ENCODE results near the gene NANOGP8. TPM values are rescaled to one million over a fixed set of nuclear protein-coding genes. Genes with fewer than 3 reads are reported as not detected.

The NANOGP8 gene
- total and polyA plus RNA-seq, 3 experiments from 2014 or later, result not detected

DNA sequence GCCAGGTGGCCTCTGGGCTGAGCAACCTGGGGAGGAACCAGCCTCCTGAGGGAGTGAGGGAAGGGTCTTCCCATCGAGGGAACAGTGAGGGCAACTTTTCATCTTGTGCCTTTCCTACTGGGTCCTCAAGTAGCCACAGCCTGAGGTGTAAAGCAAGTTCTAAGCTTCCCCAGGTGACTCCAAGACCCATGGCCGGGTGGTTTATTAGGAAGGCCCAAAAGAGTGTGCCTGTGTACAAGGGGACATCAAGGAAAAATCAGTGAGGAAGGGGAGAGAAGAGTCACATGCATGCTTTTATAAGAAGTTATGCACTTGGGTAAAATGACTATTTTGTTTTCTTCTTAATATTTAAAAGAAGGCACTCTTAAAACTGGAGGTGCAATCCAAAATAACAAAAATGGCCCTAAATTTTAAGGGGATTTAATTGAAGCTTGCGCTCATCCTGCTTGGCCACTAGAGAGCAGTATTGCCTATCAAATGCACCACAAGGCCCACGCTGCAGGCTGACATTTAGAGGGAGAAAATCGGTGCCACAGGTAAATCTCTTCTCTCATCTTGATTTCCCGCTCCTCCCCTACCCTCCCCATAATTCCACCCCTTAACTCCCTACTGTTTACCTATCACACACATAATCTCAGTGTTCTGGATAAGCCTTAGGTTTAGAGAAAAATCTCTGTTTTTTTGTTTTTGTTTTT, 6.7 kb downstream of the NANOGP8 start:
- no peaks in the 10 kb centered on the region for H3K9me3 ChIP-seq (ENCODE audit: low read length)
- no peaks in the 10 kb centered on the region for H3K27me3 ChIP-seq (ENCODE audit: insufficient read depth, low read length, poor library complexity, severe bottlenecking)
- H3K9me3 Mint-ChIP-seq, result no peaks in the 10 kb centered on the region
- H3K4me1 ChIP-seq (ENCODE audit: insufficient read depth, low read length), result no peaks in the 10 kb centered on the region
- ChIA-PET CTCF (interaction anchor here (0.8 to 2.3 kb wide), 3 partner anchors 10 to 366 kb away, joined by 3 to 10 read pairs (median 4); no protein-coding TSS in a partner anchor), POLR2A (no interaction called here)
- H3K36me3 ChIP-seq (ENCODE audit: insufficient read depth, low read length), result no peaks in the 10 kb centered on the region
- no peak overlapping the region for H3K27ac Mint-ChIP-seq
- H3K36me3 Mint-ChIP-seq, result no peaks in the 10 kb centered on the region
- H3K4me1 Mint-ChIP-seq, result no peaks in the 10 kb centered on the region
- H3K4me3 ChIP-seq (ENCODE audit: low read length), result no peak overlapping the region
- DNase-seq, result peak in 2 of 5 donors; percentile 6 to 15
- H3K27me3 Mint-ChIP-seq, result peaks cover 12 to 22% of the 10 kb centered on the region in 2 donors
- H3K27ac ChIP-seq (ENCODE audit: low read depth, low read length), result no peak overlapping the region
- no peak overlapping the region for H3K4me3 Mint-ChIP-seq

DNA sequence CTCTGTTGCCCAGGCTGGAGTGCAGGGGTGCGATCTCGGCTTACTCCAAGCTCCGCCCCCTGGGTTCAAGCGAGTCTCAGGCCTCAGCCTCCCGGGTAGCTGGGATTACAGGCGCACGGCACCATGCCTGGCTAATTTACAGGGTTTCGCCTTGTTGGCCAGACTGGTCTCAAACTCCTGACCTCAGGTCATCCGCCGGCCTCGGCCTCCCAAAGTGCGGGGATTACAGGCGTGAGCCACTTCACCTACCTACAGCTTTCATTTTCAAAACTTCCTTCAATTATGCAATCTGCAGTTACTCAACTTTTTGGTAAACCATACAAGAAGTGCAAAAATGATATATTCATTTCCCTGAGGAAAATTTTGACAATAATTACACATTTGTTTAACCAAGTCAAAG, 14.0 kb downstream of the NANOGP8 start:
- ChIA-PET POLR2A (no interaction called here), CTCF (no interaction called here)
- Mint-ChIP-seq H3K27me3 (peaks cover 5 to 21% of the 10 kb centered on the region in 2 donors), H3K9me3 (no peaks in the 10 kb centered on the region), H3K4me3 (no peak overlapping the region), H3K27ac (no peak overlapping the region), H3K4me1 (no peaks in the 10 kb centered on the region), H3K36me3 (no peaks in the 10 kb centered on the region)
- H3K27me3 ChIP-seq (ENCODE audit: insufficient read depth, low read length, poor library complexity, severe bottlenecking), result no peaks in the 10 kb centered on the region
- no peak overlapping the region for H3K4me3 ChIP-seq (ENCODE audit: low read length)
- DNase-seq, result no peak
- H3K27ac ChIP-seq (ENCODE audit: low read depth, low read length), result no peak overlapping the region
- H3K4me1 ChIP-seq (ENCODE audit: insufficient read depth, low read length), result no peaks in the 10 kb centered on the region
- H3K9me3 ChIP-seq (ENCODE audit: low read length), result no peaks in the 10 kb centered on the region
- no peaks in the 10 kb centered on the region for H3K36me3 ChIP-seq (ENCODE audit: insufficient read depth, low read length)

- Mint-ChIP-seq H3K4me3 (no peak overlapping the region), H3K4me1 (no peaks in the 10 kb centered on the region), H3K9me3 (no peaks in the 10 kb centered on the region), H3K27ac (no peak overlapping the region), H3K36me3 (no peaks in the 10 kb centered on the region), H3K27me3 (peaks cover 6 to 15% of the 10 kb centered on the region in 2 donors)
- no peaks in the 10 kb centered on the region for H3K36me3 ChIP-seq (ENCODE audit: insufficient read depth, low read length)
- no peak overlapping the region for H3K27ac ChIP-seq (ENCODE audit: low read depth, low read length)
- H3K27me3 ChIP-seq (ENCODE audit: insufficient read depth, low read length, poor library complexity, severe bottlenecking), result no peaks in the 10 kb centered on the region
- ChIA-PET POLR2A (no interaction called here), CTCF (no interaction called here)
- no peaks in the 10 kb centered on the region for H3K4me1 ChIP-seq (ENCODE audit: insufficient read depth, low read length)
- no peaks in the 10 kb centered on the region for H3K9me3 ChIP-seq (ENCODE audit: low read length)
- no peak overlapping the region for H3K4me3 ChIP-seq (ENCODE audit: low read length)
- no peak for DNase-seq
Measured at GRCh38 chr15:35068846-35069475, 16.1 kb downstream of the NANOGP8 start.

DNA sequence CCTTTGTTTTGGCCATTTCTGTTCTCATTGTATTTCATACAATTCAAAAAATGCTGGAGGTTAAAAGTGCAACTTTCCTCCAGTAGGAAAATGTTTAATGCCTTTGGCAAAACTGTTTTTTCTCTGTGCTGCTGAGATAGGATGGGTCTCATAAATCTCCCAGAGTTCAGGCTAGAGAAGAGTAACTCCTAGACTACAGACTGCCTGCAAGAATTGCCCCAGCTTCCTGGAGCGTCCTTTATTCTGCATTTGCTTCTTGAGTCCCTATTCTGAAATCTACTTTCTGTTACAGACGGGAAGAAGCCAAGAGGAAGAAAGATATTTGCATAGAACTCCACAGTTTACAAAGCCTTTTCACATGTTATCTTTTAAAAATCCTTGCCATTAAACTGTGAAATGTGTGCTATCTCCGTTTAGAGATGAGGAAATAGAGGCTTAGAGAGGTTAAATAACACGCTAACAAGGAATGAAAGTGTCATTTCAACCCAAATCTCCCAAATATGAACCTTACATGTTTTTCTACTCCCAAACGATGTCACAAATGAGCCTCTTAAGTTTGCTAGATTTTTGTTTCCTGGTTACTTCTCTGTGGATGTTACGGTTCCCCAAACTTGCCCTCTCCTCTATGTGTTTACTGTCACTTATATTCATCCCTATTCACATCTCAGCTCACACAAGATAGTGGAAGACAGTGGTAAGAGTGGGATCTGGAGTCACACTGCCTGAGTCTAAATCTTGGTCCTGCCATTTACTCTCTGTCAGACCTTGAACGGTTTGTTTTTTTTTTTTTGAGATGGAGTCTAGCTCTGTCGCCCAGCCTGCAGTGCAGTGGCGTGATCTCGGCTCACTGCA, 17.4 kb downstream of the NANOGP8 start:
- H3K27ac Mint-ChIP-seq, result peak overlapping the region in 1 of 8 donors; percentile 1
- H3K27ac ChIP-seq (ENCODE audit: low read depth, low read length), result no peak overlapping the region
- no peak for DNase-seq
- no peaks in the 10 kb centered on the region for H3K36me3 Mint-ChIP-seq
- CTCF ChIA-PET, result interaction anchor here (0.9 kb wide), 1 partner anchor 10 kb away, joined by 4 read pairs; no protein-coding TSS in a partner anchor
- no peaks in the 10 kb centered on the region for H3K4me1 ChIP-seq (ENCODE audit: insufficient read depth, low read length)
- H3K36me3 ChIP-seq (ENCODE audit: insufficient read depth, low read length), result no peaks in the 10 kb centered on the region
- H3K4me1 Mint-ChIP-seq, result no peaks in the 10 kb centered on the region
- H3K9me3 Mint-ChIP-seq, result no peaks in the 10 kb centered on the region
- H3K9me3 ChIP-seq (ENCODE audit: low read length), result no peaks in the 10 kb centered on the region
- H3K27me3 Mint-ChIP-seq, result peaks cover 7 to 11% of the 10 kb centered on the region in 2 donors
- H3K4me3 Mint-ChIP-seq, result no peak overlapping the region
- no peaks in the 10 kb centered on the region for H3K27me3 ChIP-seq (ENCODE audit: insufficient read depth, low read length, poor library complexity, severe bottlenecking)
- no peak overlapping the region for H3K4me3 ChIP-seq (ENCODE audit: low read length)
- POLR2A ChIA-PET, result no interaction called here

- Mint-ChIP-seq H3K9me3 (no peaks in the 10 kb centered on the region), H3K4me3 (no peak overlapping the region), H3K27ac (no peak overlapping the region), H3K27me3 (peaks cover 7 to 11% of the 10 kb centered on the region in 2 donors), H3K4me1 (no peaks in the 10 kb centered on the region), H3K36me3 (no peaks in the 10 kb centered on the region)
- ChIA-PET CTCF (no interaction called here), POLR2A (no interaction called here)
- H3K4me1 ChIP-seq (ENCODE audit: insufficient read depth, low read length), result no peaks in the 10 kb centered on the region
- no peaks in the 10 kb centered on the region for H3K36me3 ChIP-seq (ENCODE audit: insufficient read depth, low read length)
- H3K27me3 ChIP-seq (ENCODE audit: insufficient read depth, low read length, poor library complexity, severe bottlenecking), result no peaks in the 10 kb centered on the region
- no peaks in the 10 kb centered on the region for H3K9me3 ChIP-seq (ENCODE audit: low read length)
- DNase-seq, result no peak
- H3K4me3 ChIP-seq (ENCODE audit: low read length), result no peak overlapping the region
- H3K27ac ChIP-seq (ENCODE audit: low read depth, low read length), result no peak overlapping the region
Measured at GRCh38 chr15:35066094-35066493, 19.0 kb downstream of the NANOGP8 start.

DNA sequence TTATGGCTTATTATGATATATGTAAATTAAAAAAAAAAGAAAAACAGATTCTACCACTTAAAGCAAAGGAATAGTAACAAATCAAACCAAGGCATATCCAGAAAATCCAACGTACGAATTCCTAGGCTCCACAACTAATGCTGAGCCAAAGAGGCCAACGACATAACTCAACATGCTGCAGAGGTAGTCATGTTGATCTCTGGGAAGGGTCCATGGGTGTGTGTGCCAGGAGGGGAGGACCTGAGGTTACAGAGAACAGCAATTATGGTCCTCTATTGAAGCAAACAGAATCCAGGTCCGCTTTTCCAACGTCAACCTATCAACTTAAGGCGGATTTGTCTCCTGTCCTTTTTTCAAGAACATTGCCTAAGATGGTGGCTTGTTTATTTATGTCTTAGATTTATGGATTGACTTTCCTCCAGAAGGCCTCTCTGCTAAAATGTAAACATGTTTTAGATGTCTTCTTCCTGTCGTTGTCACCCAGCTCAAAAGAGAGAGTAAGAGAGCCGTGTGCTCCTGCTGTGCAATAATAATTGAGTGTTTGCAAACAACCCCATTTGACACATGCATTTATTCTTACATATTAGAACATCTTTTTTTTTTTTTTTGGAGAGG, 20.4 kb downstream of the NANOGP8 start:
- DNase-seq, result no peak
- Mint-ChIP-seq H3K9me3 (no peaks in the 10 kb centered on the region), H3K27ac (no peak overlapping the region), H3K36me3 (no peaks in the 10 kb centered on the region), H3K27me3 (peaks cover 6 to 11% of the 10 kb centered on the region in 2 donors), H3K4me3 (no peak overlapping the region), H3K4me1 (no peaks in the 10 kb centered on the region)
- POLR2A ChIA-PET, result no interaction called here
- Histone ChIP-seq H3K27me3 (ENCODE audit: insufficient read depth, low read length, poor library complexity, severe bottlenecking) (no peaks in the 10 kb centered on the region), H3K9me3 (ENCODE audit: low read length) (no peaks in the 10 kb centered on the region), H3K36me3 (ENCODE audit: insufficient read depth, low read length) (no peaks in the 10 kb centered on the region), H3K4me3 (ENCODE audit: low read length) (no peak overlapping the region), H3K27ac (ENCODE audit: low read depth, low read length) (no peak overlapping the region), H3K4me1 (ENCODE audit: insufficient read depth, low read length) (no peaks in the 10 kb centered on the region)
- CTCF ChIA-PET, result no interaction called here

DNA sequence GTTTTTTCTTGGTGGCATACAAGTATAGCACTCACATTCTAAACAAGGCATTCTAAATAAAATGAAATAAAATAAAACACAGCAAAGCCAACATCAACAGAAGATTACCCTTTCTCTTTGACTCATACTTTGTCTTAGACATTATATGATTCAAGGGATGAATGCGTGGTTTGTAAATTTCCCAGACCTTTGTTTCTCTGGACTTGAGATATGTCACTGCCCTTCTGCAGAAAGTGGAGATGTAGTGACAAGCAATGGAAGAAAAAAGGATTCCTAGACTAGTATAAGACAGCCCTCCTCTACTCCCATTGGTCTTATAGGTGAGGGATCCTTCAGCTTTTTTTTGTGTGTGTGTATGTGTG, 22.4 kb downstream of the NANOGP8 start:
- no peaks in the 10 kb centered on the region for H3K9me3 Mint-ChIP-seq
- no peak overlapping the region for H3K4me3 ChIP-seq (ENCODE audit: low read length)
- no peaks in the 10 kb centered on the region for H3K4me1 Mint-ChIP-seq
- H3K27me3 Mint-ChIP-seq, result peaks cover 6 to 16% of the 10 kb centered on the region in 2 donors
- no peaks in the 10 kb centered on the region for H3K27me3 ChIP-seq (ENCODE audit: insufficient read depth, low read length, poor library complexity, severe bottlenecking)
- H3K36me3 Mint-ChIP-seq, result no peaks in the 10 kb centered on the region
- H3K4me3 Mint-ChIP-seq, result no peak overlapping the region
- no peak overlapping the region for H3K27ac Mint-ChIP-seq
- H3K27ac ChIP-seq (ENCODE audit: low read depth, low read length), result no peak overlapping the region
- POLR2A ChIA-PET, result no interaction called here
- no peak for DNase-seq
- H3K4me1 ChIP-seq (ENCODE audit: insufficient read depth, low read length), result no peaks in the 10 kb centered on the region
- no peaks in the 10 kb centered on the region for H3K36me3 ChIP-seq (ENCODE audit: insufficient read depth, low read length)
- CTCF ChIA-PET, result no interaction called here
- no peaks in the 10 kb centered on the region for H3K9me3 ChIP-seq (ENCODE audit: low read length)

Measured in CD8-positive, alpha-beta memory T cell (primary cell).